Endothelial cell (in vitro differentiated cells): ENCODE data around the gene FAM131C. TPM values are rescaled to one million over a fixed set of nuclear protein-coding genes. Genes with fewer than 3 reads are reported as not detected.

Experiments used
- DNase-seq: peaks from one replicate; pipeline ENCODE4 v3.0.0; 2021; ENCODE audit warnings: low spot score
- H3K27ac Mint-ChIP-seq: one replicate; pipeline ENCODE4 v1.8.0; 2021; ENCODE audit warnings: mixed read lengths, inconsistent platforms; ENCODE audit not compliant: unreplicated experiment
- H3K27me3 Mint-ChIP-seq: one replicate; pipeline ENCODE4 v1.8.0; 2021; ENCODE audit warnings: mild to moderate bottlenecking, moderate library complexity, mixed read lengths, inconsistent platforms; ENCODE audit not compliant: unreplicated experiment
- H3K36me3 Mint-ChIP-seq: one replicate; pipeline ENCODE4 v1.8.0; 2021; ENCODE audit warnings: mild to moderate bottlenecking, low read depth, mixed read lengths, inconsistent platforms; ENCODE audit not compliant: unreplicated experiment
- H3K4me1 Mint-ChIP-seq: one replicate; pipeline ENCODE4 v1.8.0; 2021; ENCODE audit warnings: mild to moderate bottlenecking, mixed read lengths, inconsistent platforms; ENCODE audit not compliant: unreplicated experiment
- H3K4me3 Mint-ChIP-seq: one replicate; pipeline ENCODE4 v1.8.0; 2021; ENCODE audit warnings: mild to moderate bottlenecking, mixed read lengths, inconsistent platforms; ENCODE audit not compliant: unreplicated experiment
- H3K9me3 Mint-ChIP-seq: one replicate; pipeline ENCODE4 v1.8.0; 2021; ENCODE audit warnings: mixed read lengths, inconsistent platforms; ENCODE audit not compliant: unreplicated experiment
- CTCF ChIP-seq: fragments of 200-600 bp; sonication (generic); IDR thresholded peaks from one replicate; pipeline ENCODE4 v1.5.0; 2021; ENCODE audit warnings: antibody characterized with exemption; ENCODE audit not compliant: unreplicated experiment
- total RNA-seq: library from RNA; stranded (reverse); fragmentation: NEBNext Ultra II Directional; extraction: Animal tissue kit (Norgen Biotek cat#: 25700); gene quantifications from one replicate; pipeline ENCODE4 v1.2.1, GENCODE V29; 2021; ENCODE audit not compliant: unreplicated experiment

FAM131C gene
- total RNA-seq, 1 donor from 2014 or later: 0.56 TPM

GRCh38 chr1:16120407-16120806, 47.0 kb upstream of the FAM131C start:
- no peak overlapping the region for H3K4me3 Mint-ChIP-seq
- no peak overlapping the region for H3K27ac Mint-ChIP-seq
- peaks cover 18% of the 10 kb centered on the region for H3K27me3 Mint-ChIP-seq
- H3K9me3 Mint-ChIP-seq: no peaks in the 10 kb centered on the region
- no peak for TF ChIP-seq CTCF
- H3K4me1 Mint-ChIP-seq: peaks cover 21% of the 10 kb centered on the region
- no peak for DNase-seq
- H3K36me3 Mint-ChIP-seq: peaks cover 25% of the 10 kb centered on the region

GRCh38 chr1:16119926-16120325, 46.5 kb upstream of the FAM131C start:
- no peaks in the 10 kb centered on the region for H3K9me3 Mint-ChIP-seq
- no peak for DNase-seq
- peaks cover 21% of the 10 kb centered on the region for H3K4me1 Mint-ChIP-seq
- H3K4me3 Mint-ChIP-seq: no peak overlapping the region
- H3K27me3 Mint-ChIP-seq: peaks cover 18% of the 10 kb centered on the region
- TF ChIP-seq CTCF: no peak
- no peak overlapping the region for H3K27ac Mint-ChIP-seq
- H3K36me3 Mint-ChIP-seq: peaks cover 24% of the 10 kb centered on the region

- no peak overlapping the region for H3K27ac Mint-ChIP-seq
- H3K4me1 Mint-ChIP-seq: peaks cover 21% of the 10 kb centered on the region
These were observed 46.1 kb upstream of the FAM131C start for GRCh38 chr1:16119504-16119903.

GRCh38 chr1:16118706-16119105, 45.3 kb upstream of the FAM131C start:
- TF ChIP-seq CTCF: no peak
- no peaks in the 10 kb centered on the region for H3K9me3 Mint-ChIP-seq
- H3K36me3 Mint-ChIP-seq: peaks cover 12% of the 10 kb centered on the region
- peaks cover 14% of the 10 kb centered on the region for H3K27me3 Mint-ChIP-seq
- H3K4me3 Mint-ChIP-seq: no peak overlapping the region
- DNase-seq: no peak
- no peak overlapping the region for H3K27ac Mint-ChIP-seq
- H3K4me1 Mint-ChIP-seq: peaks cover 20% of the 10 kb centered on the region

More at GRCh38 chr1:16119504-16119903, 46.1 kb upstream of the FAM131C start:
- Mint-ChIP-seq H3K36me3 (peaks cover 19% of the 10 kb centered on the region), H3K9me3 (no peaks in the 10 kb centered on the region), H3K4me3 (no peak overlapping the region), H3K27me3 (peaks cover 17% of the 10 kb centered on the region)
- no peak for TF ChIP-seq CTCF
- DNase-seq: no peak

GRCh38 chr1:16117936-16118335, 44.5 kb upstream of the FAM131C start:
- TF ChIP-seq CTCF: no peak
- Mint-ChIP-seq H3K9me3 (no peaks in the 10 kb centered on the region), H3K27ac (no peak overlapping the region), H3K4me1 (peaks cover 14% of the 10 kb centered on the region), H3K4me3 (no peak overlapping the region), H3K27me3 (peaks cover 14% of the 10 kb centered on the region), H3K36me3 (peaks cover 6% of the 10 kb centered on the region)
- no peak for DNase-seq
